OCI-M1 (cell line): ENCODE measurements around the gene APPBP2.
"Not testable (repeated sequence)": the region's sequence is repeated elsewhere in the genome, so short reads cannot be mapped to it uniquely, and the experiment has no call there.

Source experiments
- DNase-seq: peaks from one replicate; lab custom pipeline; 2025; lab: John Stamatoyannopoulos, UW

APPBP2 gene

DNA sequence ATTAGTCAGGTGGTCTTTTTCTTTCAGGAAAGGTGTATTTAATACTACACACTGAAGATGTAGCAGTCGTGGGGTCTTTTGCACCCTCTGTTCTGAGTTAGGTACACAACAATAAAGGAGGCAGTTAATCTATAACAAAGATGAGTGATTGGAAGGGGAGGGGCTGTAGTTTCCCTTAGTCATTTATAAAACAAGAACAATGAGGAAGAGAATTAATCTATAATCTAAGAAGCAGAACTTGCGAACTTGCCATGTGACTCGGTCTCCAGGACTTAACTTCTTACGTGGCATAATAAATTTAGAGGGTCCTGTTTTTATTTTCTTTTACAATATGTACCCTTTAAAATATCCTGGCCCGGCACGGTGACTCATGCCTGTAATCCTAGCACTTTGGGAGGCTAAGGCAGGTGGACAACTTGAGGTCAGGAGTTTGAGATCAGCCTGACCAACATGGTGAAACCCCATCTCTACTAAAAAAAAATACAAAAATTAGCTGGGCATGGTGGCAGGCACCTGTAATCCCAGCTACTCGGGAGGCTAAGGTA lies 8.6 kb upstream of the APPBP2 start:
- DNase-seq = peak; percentile 44

DNA sequence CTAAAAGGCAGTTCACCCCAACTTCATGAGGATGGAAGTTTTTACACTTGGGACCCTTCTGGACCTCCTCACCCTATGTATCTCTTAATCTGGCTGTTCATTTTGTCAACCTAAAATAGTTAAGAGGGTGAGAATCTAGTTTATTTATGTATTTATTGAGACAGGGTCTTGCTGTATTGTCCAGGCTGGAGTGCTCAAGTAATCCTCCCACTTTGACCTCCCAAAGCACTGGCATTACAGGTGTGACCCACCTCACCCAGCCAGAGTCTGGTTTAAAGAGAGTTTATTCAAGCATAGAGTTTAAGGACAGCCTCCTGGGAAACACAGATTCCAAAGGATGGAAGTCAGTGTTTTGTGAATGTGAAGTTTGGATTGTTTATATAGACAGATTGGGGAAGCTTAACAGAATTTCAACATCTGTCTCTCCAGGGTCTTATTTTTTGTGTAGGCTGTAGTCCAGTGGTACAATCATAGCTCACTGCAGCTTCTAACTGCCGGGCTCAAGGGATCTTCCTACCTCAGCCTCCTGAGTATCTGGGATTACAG lies 8.0 kb upstream of the APPBP2 start:
- DNase-seq = no peak

DNA sequence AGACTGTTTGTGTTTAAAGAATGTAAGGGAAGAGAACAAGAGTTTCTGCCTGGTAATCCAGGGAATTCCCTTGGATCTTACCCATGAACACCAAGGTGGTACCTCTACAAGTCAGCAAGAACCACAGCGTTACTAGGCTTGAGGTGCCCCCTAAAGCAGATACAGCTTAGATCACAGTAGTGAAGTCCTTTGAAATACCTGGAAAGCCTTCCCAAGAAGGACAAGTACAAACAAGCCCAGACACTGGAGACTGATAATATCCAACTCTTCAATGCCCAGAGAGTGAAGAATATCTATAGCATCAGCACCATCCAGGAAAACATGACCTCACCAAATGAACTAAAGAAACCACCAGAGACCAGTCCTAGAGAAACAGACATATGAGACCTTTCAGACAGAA lies 3.8 kb upstream of the APPBP2 start:
- no peak for DNase-seq

DNA sequence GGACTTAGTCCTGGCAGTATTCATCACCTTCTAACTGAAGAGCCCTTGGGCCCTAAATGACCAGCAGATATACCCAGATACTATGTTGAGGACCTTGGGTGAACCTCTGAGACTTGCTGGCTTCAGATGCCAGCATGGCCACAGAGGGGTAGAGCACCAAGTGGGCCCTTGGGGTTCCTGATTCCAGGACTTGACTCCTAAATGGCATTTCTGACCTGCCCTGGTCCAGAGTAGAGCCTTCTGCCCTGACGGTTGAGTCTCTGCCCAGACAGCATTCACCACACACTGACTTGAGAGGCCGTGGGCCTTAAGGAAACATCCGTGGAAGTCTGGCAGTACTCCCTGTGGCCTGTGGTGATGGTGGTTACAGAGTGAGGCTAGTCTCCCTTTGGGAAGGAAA lies 2.8 kb upstream of the APPBP2 start:
- DNase-seq = no peak

DNA sequence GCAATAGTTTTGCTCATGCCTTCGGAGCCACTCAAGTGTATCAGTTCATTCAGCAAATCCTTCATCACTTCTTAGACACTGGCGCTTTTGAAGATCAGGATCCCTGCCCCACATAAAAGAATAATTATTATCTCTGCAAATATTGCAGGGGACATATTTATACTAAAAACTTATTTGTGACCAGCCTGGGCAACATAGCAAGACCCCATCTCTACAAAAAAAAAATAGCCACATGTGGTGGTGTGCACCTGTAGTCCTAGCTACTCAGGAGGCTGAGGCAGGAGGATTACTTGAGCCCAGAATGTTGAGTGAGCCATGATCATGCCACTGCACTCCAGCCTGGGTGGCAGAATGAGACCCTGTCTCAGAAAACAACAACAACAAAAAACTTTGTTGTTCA lies 1.7 kb upstream of the APPBP2 start:
- DNase-seq = no peak

DNA sequence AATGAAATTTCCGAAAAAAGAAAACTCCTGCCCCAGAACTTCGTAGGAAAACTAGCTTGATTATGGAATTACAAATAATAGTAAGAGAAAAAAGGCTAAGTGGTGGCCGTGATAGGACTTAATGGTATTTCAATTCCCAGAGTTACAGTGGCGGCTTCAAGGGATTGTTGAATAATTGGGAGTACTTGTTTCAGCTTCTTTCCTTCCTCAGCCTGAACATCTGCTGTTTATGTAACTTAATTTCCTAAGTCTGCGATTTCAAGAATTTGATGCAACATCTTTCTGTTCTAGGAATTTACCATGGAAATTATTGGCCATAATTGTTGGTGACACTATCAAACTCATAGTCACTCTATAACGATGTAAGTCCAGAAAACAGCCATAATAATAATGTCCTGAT lies 684 bp upstream of the APPBP2 start:
- no peak for DNase-seq

DNA sequence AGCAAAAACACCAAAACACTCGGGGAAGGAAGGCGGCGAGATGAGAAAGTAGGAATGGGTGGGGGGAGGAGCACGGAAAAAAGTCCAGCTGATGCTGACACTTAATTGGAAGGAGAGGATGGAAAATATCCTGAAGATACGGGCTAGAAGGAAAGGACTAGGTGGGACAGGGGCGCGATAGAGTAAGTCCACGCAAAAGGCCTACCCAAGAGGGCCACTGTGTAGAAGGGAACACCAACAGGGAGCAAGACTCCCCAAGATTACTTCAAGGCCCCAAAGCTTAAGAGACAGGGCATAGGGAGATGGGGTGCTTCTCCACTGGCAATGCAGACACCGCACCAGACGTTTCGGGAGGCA lies 736 bp downstream of the APPBP2 start:
- DNase-seq = no peak

DNA sequence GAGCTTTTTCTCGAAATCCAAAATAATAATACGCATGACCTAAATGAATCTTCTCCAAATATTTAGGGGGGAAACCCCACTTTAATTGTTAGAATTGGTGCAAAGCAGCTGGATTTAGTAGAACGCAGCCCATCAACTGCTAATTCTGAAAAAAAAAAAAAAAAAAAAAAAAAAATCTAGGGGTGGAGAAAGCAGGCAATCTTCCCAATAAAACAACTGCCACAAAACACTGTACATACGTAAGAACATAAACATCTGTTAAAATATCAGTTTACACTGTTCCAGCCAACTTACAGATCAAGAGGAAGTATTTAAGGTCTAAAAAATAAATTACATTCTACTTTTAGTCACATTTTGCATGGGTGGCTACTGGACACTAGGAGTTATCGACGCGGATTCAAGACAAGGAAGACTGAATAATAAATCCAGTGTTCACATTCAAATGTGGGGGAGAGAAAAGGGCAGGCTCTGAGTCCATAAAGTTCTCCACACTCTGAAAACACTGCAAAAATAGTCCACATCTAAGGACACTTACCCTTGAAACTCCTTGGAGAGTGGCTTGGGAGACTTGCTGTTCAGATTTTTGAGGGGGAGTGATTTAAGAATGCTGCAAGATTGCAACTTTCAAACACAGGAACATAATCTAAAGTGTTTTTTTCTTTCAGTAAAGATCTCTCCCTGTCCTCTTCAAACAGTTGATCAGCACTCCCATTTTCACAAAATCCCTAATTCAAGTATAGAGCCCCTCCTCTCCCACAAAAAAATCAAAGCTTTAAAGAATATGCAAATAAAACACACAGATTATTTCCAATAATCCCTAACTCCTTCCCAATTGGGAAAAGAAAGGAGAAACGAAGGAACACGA lies 1.3 kb downstream of the APPBP2 start:
- DNase-seq = peak; percentile 37

DNA sequence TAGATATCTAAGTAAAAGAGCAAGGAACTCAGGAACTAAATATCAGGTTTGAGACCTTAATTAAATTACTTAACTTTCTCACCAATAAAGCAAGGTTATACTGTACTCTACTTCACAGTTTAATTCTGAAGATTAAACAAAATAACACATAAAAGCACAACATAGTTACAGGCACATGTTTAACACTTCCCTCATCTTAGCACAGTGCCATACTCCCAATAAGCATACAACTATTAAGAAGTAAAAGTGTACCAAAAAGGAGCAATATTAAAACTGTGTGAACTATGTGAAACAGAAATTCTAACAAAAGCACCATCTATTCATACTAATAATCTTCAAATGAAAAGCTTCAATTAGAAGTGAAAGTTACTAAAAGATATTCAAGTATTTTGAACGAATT lies 2.2 kb downstream of the APPBP2 start:
- no peak for DNase-seq

DNA sequence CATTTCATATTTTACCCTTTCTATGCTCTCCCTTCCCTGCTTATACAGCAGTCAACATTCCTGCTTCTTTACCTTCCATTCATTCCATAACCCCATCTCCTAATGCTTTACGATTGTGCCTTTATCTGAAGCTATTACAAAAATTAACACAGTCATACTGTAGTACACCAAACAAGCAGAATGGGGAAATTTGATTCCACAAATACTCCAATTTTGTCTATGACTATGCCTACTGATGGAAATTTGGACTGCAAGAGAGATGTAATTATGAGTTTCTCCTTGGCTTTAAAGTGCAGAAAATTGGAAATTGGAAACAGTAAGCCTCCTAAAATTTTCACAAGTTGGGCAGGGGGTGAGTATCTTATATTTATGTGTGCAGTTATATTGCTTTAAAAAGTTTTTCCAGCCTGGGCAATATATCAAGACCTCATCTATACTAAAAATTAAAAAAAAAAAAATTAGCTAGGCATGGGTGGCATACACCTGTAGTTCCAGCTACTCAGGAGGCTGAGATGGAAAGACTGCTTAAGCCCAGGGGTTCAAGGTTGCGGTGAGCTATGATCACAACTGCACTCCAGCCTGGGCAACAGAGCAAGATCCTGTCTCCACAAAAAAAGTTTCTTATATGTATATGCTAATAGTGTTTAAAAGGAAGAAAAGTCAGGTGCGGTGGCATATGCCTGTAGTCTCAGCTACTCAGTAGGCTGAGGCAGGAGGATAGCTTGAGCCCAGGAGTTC lies 3.0 kb downstream of the APPBP2 start:
- no peak for DNase-seq

DNA sequence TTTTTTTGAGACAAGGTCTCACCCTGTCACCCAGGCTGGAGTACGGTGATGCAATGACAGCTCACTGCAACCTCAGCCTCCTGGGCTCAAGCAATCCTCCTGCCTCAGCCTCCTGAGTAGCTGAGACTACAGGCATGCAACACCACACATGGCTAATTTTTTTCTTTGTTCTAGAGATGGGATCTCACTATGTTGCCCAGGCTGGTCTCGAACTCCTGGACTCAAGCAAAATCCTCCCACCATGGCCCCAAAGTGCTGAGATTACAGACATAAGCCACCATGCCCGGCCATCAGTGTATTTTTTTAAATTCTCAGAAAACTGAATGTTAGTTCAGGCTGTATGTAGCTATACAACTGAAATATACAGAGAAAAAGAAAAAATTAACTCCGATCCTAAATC lies 6.2 kb downstream of the APPBP2 start:
- DNase-seq = no peak

DNA sequence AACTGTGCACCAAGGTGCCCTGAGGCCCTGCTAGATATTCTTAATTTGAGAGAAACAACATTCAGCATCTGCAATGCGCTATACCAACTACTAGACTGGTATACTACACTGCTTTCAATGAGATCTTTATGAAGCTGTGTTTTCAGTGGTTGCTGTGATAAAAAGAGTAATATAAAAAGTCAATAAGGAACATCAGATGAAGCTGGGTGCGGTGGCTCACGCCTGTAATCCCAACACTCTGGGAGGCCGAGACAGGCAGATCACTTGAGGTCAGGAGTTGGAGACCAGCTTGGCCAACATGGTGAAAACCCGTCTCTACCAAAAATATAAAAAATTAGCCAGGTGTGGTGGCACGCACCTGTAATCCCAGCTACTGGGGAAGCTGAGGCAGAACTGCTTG lies 10.4 kb downstream of the APPBP2 start:
- not testable (repeated sequence) for DNase-seq

DNA sequence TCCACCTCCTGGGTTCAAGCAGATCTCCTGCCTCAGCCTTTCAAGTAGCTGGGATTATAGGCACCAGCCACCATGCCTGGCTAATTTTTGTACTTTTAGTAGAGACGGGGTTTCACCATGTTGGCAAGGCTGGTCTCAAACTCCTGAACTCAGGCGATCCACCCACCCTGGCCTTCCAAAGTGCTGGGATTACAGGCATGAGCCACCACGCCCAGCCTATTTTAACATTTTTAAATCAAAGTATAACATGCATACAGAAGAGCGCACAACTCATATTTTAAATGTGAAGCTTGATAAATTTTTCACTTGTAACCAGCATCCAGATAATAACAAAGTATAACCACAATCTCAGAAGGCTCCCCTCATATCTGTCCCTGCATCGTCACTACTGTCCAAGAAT lies 10.8 kb downstream of the APPBP2 start:
- DNase-seq = not testable (repeated sequence)

DNA sequence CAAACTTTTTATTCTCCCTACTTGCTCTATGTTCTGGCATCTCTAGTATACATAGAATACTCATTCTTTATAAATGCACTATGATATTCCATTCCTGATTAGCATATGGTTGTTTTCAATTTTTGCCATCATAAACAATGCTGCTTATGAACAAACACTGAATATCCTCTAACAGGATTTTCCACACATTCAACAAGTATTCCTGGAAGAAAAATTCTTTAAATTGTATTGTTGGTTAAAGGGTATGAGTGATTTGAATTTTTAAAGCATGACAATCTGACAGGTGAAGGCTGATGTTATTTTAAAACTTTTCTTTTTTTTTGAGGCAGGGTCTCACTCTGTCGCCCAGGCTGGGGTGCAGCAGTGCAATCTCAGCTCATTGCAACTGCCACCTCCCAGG lies 11.5 kb downstream of the APPBP2 start:
- DNase-seq = no peak

DNA sequence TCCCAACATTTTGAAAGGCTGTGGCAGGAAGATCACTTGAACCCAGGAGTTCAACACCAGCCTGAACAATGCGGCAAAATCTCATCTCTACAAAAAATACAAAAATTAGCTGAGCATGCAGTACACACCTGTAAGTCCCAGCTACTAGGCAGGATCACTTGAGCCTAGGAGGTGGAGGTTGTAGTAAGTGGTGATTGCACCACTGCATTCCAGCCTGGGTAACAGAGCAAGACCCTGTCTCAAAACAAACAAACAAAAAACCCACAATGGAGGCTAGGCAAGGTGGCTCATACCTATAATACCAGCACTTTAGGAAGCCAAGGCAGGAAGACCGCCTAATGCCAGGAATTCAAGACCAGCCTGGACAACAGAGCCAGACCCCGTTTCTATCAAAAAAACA lies 12.0 kb downstream of the APPBP2 start:
- no peak for DNase-seq

DNA sequence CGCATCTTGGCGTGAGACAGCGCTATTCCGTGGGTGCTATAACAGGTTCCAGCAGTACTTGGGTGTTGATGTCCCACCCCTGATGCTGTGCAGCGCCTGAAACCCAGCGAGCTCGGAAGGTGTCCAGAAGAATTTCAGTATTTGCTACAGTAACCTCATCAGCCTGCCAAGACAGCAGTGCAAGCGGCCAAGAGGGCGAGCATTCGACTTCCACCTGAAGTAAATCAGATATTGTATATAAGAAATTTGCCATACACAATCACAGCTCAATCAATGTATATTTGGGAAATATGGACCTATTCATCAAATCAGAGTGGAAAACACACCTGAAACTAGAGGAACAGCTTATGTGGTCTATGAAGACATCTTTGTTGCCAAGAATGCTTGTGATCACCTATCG lies 13.0 kb downstream of the APPBP2 start:
- DNase-seq = no peak

DNA sequence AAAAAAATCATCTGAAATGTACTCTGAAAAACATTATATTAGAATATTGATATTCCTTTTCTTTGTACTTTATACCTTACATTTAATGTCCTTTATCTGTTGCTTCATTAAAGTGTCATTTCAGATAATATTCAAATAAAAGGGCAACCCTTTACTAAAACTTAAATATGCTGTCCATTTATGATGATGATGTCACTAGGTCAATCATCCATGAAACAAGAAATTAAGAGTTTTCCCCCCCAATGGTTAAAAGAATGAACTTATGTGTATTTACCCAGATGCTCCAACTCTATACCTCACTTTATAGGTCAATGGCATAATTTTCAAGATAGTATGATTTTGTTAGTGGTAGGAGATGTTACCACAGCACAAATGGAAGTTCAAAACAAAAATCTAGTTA lies 15.3 kb downstream of the APPBP2 start:
- DNase-seq = no peak

DNA sequence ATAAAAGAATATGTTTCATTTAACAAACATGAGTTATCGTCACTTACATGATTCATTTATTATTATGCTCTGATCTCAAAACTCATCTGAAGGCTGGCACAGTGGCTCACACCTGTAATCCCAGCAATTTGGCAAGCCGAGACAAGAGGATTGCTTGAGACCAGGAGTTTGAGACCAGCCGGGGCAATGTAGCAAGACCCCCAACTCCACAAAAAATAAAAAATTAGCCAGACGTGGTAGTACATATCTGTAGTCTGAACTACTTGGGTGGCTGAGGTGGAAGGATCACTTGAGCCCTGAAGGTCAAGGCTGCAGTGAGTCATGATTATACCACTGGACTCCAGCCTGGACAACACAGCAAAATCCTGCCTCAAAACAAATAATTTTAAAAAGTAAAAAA lies 16.0 kb downstream of the APPBP2 start:
- DNase-seq = no peak

DNA sequence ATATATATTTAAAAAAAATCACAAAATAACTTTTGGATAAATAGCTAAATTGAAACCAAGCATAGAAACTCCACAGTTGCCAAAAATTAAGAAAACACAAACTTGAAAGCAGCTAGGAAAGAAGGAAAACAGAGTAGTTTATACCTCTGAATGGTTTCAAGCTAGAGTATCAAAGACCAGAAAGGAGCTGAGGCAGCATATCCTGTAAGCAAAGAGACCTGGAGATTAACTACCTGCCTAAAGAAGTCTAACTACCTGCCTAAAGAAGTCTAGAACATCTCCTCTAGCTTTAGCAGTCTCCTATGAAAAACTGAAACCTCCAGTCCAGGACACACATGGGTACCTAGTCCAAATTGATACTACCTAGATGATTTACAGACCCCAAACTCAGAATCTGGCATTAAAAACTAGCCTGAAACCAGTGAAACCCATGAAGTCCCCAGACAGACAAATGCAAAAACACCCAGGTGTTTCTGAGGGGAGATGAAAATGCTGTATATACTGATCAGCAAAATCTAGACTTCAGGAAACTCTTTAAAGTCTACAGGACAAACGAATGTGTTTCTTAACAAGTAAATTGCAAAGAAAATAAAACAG lies 17.6 kb downstream of the APPBP2 start:
- no peak for DNase-seq

DNA sequence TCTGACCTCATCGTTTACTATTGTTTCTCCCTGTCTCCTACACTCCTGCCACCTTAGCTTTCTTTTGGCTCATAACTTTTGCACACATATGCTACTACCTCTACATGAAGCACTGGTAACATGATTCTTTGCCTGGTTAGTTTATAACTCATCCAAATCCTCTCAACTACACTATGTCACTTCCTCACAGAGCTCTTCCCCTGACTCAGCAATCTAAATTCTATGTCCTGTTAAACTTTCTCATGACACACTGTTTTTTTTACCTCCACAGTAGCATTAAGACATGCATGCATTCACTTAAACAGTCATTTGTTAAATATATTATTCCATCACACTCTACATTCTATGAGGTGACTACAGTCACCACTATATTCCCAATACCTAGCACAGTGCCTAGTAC lies 19.7 kb downstream of the APPBP2 start:
- DNase-seq = peak; percentile 43

DNA sequence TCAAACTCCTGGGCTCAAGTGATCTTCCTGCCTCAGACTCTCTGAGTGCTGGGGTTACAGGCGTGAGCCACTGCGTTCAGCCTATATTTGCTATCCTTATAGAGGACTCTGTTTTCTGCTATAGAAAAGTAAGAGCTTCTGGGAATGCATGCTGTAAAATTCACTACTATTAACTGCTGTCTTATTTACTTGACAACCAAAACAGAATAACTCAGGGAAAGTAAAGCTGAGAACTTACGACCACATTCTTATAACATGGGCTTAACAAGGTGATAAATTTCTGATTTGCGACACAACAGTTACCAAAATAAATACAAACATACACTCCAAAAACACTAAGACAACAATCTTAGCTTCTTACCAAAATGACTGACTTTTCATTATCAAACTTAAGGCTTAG lies 23.9 kb downstream of the APPBP2 start:
- DNase-seq = no peak

DNA sequence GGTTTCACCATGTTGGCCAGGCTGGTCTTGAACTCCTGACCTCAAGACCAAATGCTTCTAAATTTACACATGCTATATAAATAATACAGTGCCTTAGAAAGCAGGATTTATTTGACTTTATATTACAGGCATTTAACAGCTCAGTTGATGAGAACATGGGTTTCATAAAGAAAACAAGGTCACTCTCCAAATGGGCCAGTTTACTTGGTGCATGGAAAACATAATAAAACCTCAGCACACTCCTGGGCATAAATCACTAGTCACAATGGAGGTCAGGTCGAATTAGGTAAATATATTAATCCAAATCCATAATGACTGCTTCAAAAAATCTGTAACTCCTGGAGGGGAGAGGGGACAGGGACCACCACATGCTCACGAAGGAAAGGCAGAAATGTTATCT lies 24.5 kb downstream of the APPBP2 start:
- DNase-seq = no peak

DNA sequence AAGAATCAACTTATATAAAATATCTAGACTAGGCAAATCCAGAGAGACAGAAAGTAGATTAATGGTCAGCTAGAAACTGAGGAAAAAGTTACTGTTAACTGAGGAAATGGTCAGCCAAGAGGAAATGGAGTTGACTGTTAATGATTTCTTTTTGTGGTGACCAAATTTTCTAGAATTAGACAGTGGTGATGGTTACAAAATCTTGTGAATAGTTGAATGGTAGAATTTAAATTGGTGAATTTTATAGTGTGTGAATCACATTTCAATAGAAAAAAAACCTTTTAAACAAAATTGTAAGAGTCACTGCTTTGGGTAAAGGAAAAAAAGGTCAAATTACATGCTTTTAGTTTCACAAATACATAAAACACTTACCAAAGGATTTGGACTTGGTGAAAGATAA lies 30.0 kb downstream of the APPBP2 start:
- no peak for DNase-seq
